D721Med (cell line): ENCODE measurements around the gene RFX3.
"Not testable (repeated sequence)": the region's sequence is repeated elsewhere in the genome, so short reads cannot be mapped to it uniquely, and the experiment has no call there.

Source experiments
- DNase-seq: peaks from one replicate; pipeline ENCODE4 v3.0.0; 2011; ENCODE audit warnings: low spot score; ENCODE audit not compliant: insufficient read length
- FAIRE-seq: peaks from 2 replicates; lab custom pipeline; 2011; peaks lifted over from hg19 to GRCh38; lab: Jason Lieb, UNC
- TF ChIP-seq, protein P1 (sequence below): IDR thresholded peaks from 2 replicates; pipeline ENCODE4 v1.5.1; 2012; ENCODE audit warnings: mild to moderate bottlenecking, control low read depth; ENCODE audit not compliant: insufficient read depth; ENCODE audit errors: missing control alignments

RFX3 gene

DNA sequence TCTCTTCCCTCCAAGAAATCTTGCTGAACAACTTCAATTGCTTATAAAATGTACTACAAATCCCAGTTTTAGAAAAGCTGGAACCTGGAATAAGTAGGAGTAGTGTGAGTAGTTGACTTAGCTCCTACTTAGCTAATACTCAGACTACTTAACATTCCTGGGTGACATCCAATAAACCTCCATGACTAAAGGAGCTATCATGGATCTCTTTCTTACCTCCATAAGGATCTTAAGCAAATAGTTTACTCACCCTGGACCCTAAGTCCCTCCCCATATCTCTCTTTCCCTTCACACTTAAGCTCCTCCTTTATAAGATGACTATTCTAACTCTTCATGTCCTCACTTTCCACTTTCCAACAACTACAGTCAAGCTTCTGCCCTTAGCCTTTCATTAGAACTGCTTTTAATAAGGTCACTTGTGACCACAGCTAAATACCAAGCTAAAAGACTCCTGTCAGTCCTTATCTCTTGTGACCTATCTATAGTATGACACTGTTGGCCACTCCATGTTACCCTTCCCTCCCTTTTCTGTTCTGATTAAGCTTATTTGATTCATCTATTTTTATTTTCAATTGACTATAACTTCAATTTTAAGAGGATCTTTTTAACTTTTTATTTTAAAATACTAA, 194.9 kb downstream of the RFX3 start:
- TF ChIP-seq, protein P1, sequence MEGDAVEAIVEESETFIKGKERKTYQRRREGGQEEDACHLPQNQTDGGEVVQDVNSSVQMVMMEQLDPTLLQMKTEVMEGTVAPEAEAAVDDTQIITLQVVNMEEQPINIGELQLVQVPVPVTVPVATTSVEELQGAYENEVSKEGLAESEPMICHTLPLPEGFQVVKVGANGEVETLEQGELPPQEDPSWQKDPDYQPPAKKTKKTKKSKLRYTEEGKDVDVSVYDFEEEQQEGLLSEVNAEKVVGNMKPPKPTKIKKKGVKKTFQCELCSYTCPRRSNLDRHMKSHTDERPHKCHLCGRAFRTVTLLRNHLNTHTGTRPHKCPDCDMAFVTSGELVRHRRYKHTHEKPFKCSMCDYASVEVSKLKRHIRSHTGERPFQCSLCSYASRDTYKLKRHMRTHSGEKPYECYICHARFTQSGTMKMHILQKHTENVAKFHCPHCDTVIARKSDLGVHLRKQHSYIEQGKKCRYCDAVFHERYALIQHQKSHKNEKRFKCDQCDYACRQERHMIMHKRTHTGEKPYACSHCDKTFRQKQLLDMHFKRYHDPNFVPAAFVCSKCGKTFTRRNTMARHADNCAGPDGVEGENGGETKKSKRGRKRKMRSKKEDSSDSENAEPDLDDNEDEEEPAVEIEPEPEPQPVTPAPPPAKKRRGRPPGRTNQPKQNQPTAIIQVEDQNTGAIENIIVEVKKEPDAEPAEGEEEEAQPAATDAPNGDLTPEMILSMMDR = no peak
- FAIRE-seq (no peak), DNase-seq (no peak)

GRCh38 chr9:3329361-3329760, 196.4 kb downstream of the RFX3 start:
- DNase-seq (no peak), FAIRE-seq (no peak)
- TF ChIP-seq, protein P1 = no peak

DNA sequence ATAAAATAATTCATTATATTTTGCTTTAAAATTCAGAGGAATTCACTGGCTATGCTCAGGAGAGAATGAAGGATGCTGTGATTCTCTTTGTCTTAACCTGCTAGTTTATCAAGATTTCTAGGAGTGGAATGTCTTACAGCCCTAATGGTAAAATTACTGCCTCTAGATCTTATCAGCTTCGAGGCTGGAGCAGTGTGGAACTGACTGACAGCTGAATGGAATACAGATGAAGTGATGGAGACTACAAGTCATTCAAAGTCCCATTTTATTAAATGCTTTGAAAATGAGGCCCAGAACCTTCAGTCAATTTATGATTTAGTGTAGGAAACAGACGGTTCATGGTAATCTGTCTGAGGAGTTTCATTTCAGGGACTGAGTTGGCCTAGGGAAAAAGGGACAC, 202.1 kb downstream of the RFX3 start:
- TF ChIP-seq, protein P1 = no peak
- FAIRE-seq = no peak
- DNase-seq = no peak

GRCh38 chr9:3321186-3321585, 204.6 kb downstream of the RFX3 start:
- TF ChIP-seq, protein P1 = no peak
- DNase-seq (no peak), FAIRE-seq (no peak)

GRCh38 chr9:3312595-3312994, 213.2 kb downstream of the RFX3 start:
- FAIRE-seq, DNase-seq: not testable (repeated sequence)

- DNase-seq (no peak), FAIRE-seq (no peak)
- TF ChIP-seq, protein P1 = no peak
Observed at GRCh38 chr9:3308609-3309008, 217.2 kb downstream of the RFX3 start.

GRCh38 chr9:3304388-3304787, 221.4 kb downstream of the RFX3 start:
- not testable (repeated sequence) for DNase-seq, FAIRE-seq

- no peak for FAIRE-seq
- TF ChIP-seq, protein P1 = no peak
- DNase-seq = no peak
Observed at GRCh38 chr9:3299872-3300271, 225.9 kb downstream of the RFX3 start.
